ENCODE data around the gene RDH14.

RDH14 gene

GRCh38 chr2:18585526-18585925 is 25.1 kb upstream of the RDH14 start:
- Histone ChIP-seq H4K20me1 (ENCODE audit: control insufficient read depth, insufficient read depth, low read depth, low read length) (no peaks in the 10 kb centered on the region), H3K4me2 (ENCODE audit: low read length) (no peak overlapping the region), H3K9me2 (replicated peaks; ENCODE audit: control insufficient read depth, low read length) (no peaks in the 10 kb centered on the region; the same call in 1 of the 2 replicates), H3F3A (ENCODE audit: control insufficient read depth, insufficient read depth) (no peaks in the 10 kb centered on the region), H3K36me3 (ENCODE audit: control insufficient read depth, low read length) (no peaks in the 10 kb centered on the region), H3K4me1 (ENCODE audit: control insufficient read depth, low read length) (no peaks in the 10 kb centered on the region), H3K79me2 (ENCODE audit: control insufficient read depth, low read length) (no peaks in the 10 kb centered on the region), H3K27me3 (ENCODE audit: control insufficient read depth, low read length) (no peaks in the 10 kb centered on the region), H3K27ac (ENCODE audit: low read depth, low read length) (no peak overlapping the region), H3K4me3 (ENCODE audit: low read length) (no peak overlapping the region), H3K9me3 (ENCODE audit: control insufficient read depth, insufficient read depth, low read length) (no peaks in the 10 kb centered on the region)
- TF ChIP-seq EZH2phosphoT487 (IDR thresholded peaks at IDR 0.05; ENCODE audit: borderline replicate concordance, low read length), result no peak
- TF ChIP-seq CTCF (IDR thresholded peaks at IDR 0.05; ENCODE audit: low read depth, low read length, poor library complexity, severe bottlenecking), result no peak

- no peaks in the 10 kb centered on the region for H3K36me3 ChIP-seq (ENCODE audit: control insufficient read depth, low read length)
- H3K27ac ChIP-seq (ENCODE audit: low read depth, low read length), result no peak overlapping the region
- no peak for TF ChIP-seq CTCF (IDR thresholded peaks at IDR 0.05; ENCODE audit: low read depth, low read length, poor library complexity, severe bottlenecking)
- TF ChIP-seq EZH2phosphoT487 (IDR thresholded peaks at IDR 0.05; ENCODE audit: borderline replicate concordance, low read length), result no peak
- no peaks in the 10 kb centered on the region for H3K4me1 ChIP-seq (ENCODE audit: control insufficient read depth, low read length)
- no peak overlapping the region for H3K4me2 ChIP-seq (ENCODE audit: low read length)
- H3F3A ChIP-seq (ENCODE audit: control insufficient read depth, insufficient read depth), result no peaks in the 10 kb centered on the region
- H3K9me3 ChIP-seq (ENCODE audit: control insufficient read depth, insufficient read depth, low read length), result no peaks in the 10 kb centered on the region
- no peaks in the 10 kb centered on the region for H4K20me1 ChIP-seq (ENCODE audit: control insufficient read depth, insufficient read depth, low read depth, low read length)
- no peaks in the 10 kb centered on the region; the same call in 1 of the 2 replicates for H3K9me2 ChIP-seq (replicated peaks; ENCODE audit: control insufficient read depth, low read length)
- H3K4me3 ChIP-seq (ENCODE audit: low read length), result no peak overlapping the region
- H3K27me3 ChIP-seq (ENCODE audit: control insufficient read depth, low read length), result no peaks in the 10 kb centered on the region
- no peaks in the 10 kb centered on the region for H3K79me2 ChIP-seq (ENCODE audit: control insufficient read depth, low read length)
Measured at GRCh38 chr2:18584608-18584954, 24.1 kb upstream of the RDH14 start.

- Histone ChIP-seq H3K36me3 (ENCODE audit: control insufficient read depth, low read length) (no peaks in the 10 kb centered on the region), H3K4me2 (ENCODE audit: low read length) (no peak overlapping the region), H3F3A (ENCODE audit: control insufficient read depth, insufficient read depth) (no peaks in the 10 kb centered on the region), H3K27ac (ENCODE audit: low read depth, low read length) (no peak overlapping the region), H3K79me2 (ENCODE audit: control insufficient read depth, low read length) (no peaks in the 10 kb centered on the region), H3K27me3 (ENCODE audit: control insufficient read depth, low read length) (no peaks in the 10 kb centered on the region), H3K4me3 (ENCODE audit: low read length) (no peak overlapping the region), H4K20me1 (ENCODE audit: control insufficient read depth, insufficient read depth, low read depth, low read length) (no peaks in the 10 kb centered on the region), H3K9me2 (replicated peaks; ENCODE audit: control insufficient read depth, low read length) (no peaks in the 10 kb centered on the region), H3K4me1 (ENCODE audit: control insufficient read depth, low read length) (no peaks in the 10 kb centered on the region), H3K9me3 (ENCODE audit: control insufficient read depth, insufficient read depth, low read length) (no peaks in the 10 kb centered on the region)
- no peak for TF ChIP-seq EZH2phosphoT487 (IDR thresholded peaks at IDR 0.05; ENCODE audit: borderline replicate concordance, low read length)
- no peak for TF ChIP-seq CTCF (IDR thresholded peaks at IDR 0.05; ENCODE audit: low read depth, low read length, poor library complexity, severe bottlenecking)
Measured at GRCh38 chr2:18583905-18584607, 23.6 kb upstream of the RDH14 start.

Measured in DOHH2 (cell line).